GM21423 (cell line): ENCODE data around the gene NCKAP1.
"Not testable (repeated sequence)": the region's sequence is repeated elsewhere in the genome, so short reads cannot be mapped to it uniquely, and the experiment has no call there.

Source experiments
- ATAC-seq: cut with Tn5 transposase; IDR thresholded peaks from one replicate; pipeline ENCODE4 v1.9.1; 2021; ENCODE audit warnings: mild to moderate bottlenecking, moderate library complexity; ENCODE audit not compliant: unreplicated experiment

NCKAP1 gene

DNA sequence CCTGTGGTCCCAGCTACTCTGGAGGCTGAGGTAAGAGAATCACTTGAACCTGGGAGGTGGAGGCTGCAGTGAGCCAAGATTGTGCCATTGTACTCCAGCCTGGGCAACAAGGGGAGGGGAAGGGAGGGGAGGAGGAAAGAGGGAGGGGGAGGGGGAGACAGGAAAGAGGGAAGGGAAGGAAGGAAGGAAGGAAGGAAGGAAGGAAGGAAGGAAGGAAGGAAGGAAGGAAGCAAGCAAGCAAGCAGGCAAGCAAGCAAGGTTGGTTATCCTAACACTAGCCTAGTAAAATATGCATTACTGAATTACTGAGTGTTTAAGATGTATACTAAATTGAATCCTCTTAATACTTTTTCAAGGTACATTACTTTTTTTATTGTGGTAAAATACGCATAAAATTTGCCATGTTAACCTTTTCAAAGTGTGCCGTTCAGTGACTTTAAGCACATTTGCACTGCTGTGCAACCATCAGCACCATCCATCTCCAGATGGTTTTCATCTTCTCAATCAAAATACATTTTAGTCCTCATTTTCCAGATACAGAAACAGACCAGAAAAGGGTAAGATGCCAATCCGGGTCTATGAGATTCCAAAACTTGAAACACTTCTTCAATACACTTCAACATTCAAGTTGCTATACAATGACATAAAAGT is 28.9 kb downstream of the NCKAP1 start:
- no peak for ATAC-seq

DNA sequence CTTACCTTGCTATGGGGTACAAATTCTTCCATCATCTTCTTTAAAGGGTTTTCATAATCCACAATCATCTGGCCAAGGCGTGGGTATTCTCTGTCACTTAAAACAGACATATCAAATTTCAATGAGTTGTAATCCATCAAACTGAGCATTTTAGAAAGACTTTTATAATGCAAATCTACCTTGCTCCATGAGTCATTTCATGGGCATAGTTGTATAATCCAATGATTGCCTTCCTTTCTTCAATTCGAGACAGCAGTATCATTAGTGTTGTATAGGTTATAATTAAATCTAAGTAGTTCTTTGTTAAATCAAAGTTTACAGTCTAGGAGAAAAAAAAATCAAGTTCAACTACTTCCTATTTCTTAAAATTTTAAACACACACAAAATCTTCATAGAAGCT is 36.3 kb downstream of the NCKAP1 start:
- no peak for ATAC-seq

DNA sequence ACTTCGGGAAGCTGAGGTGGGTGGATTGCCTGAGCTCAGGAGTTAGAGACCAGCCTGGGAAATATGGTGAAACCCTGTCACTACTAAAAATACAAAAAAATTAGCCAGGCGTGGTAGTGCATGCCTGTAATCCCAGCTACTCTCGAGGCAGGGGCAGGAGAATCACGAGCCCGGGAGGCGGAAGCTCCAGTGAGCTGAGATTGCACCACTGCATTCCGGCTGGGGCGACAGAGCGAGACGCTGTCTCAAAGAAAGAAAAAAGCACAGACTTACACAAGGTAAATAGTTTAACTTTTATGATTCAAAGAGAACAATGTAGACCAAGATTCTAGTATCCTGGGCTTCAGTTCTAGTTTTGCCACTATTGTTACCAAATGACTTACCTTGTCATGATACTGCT is 37.4 kb downstream of the NCKAP1 start:
- ATAC-seq: no peak

DNA sequence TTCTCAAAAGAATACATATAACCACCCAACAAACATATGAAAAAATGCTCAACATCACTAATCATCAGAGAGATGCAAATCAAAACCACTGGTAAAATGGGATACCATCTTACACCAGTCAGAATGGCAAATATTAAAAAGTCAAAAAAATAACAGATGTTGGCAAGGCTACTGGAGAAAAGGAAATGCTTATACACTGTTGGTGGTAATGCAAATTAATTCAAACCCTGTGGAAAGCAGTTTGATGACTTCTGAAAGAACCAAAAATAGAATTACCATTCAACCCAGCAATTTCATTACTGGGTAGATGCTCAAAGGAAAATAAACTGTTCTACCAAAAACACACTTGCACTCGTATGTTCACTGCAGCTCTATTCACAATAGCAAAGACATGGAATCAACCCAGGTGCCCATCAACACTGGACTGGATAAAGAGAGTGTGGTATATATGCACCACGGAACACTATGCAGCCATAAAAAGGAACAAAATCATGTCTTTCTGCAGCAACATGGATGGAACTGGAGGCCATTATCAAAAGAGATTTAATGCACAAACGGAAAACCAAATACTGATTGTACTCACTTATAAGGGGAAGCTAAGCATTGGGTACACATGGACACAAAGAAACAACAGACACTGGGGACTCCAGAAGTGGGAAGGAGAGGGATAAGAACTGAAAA is 38.8 kb downstream of the NCKAP1 start:
- no peak for ATAC-seq

DNA sequence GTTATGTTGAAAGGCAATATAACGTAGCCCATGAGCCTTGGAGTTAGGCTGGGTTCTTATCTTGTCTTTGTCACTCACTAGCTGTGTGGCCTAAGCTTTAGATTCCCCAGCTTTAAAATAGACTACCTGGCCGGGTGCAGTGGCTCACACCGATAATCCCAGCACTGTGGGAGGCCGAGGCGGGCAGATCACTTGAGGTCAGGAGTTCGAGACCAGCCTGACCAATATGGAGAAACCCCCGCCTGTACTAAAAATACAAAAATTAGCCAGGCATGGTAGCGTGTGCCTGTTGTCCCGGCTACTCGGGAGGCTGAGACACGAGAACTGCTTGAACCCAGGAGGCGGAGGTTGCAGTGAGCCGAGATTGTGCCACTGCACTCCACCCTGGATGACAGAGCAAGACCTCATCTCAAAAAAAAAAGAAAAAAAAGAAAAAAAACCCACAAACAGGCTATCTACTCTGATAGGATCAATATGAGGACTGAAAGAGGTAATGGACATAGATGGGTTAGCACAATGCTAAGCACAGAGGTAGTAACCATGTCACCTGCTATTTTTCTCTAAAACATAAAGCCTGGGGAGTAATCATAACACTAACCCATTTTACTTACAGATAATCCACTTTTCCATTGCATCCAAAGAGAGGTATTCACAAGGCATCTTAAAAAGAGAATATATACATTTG is 43.9 kb downstream of the NCKAP1 start:
- ATAC-seq: no peak

DNA sequence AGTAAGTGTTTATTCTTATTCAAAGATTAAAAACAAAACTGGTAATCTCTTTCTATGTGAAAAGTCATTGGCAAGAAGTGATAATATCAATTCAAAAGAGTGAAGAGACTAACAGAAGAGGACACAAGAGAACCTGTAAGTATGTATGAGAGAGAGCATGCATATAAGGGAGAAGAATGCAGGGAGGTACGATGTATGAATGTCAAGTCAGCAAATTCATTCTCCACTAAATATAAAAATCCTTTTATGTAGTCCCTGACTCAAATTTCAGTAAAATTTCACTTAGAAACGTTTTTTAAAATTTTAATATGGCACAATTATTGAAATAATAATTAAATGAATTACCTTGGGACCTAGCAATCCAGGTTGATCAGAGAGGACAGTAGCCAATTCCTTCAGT is 55.3 kb downstream of the NCKAP1 start:
- no peak for ATAC-seq

DNA sequence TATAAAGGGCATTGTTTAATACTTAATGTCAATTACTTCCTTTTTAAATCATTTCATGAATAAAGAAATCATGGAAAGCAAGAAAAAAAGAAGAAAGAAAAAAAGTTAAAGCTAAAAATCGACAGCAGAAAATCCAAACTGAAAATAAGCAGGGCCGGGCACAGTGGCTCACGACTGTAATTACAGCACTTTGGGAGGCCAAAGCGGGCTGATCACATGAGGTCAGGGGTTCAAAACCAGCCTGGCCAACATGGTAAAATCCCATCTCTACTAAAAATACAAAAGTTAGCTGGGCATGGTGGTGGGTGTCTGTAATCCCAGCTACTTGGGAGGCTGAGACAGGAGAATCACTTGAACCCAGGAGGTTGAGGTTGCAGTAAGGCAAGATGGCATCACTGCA is 56.8 kb downstream of the NCKAP1 start:
- ATAC-seq: not testable (repeated sequence)

DNA sequence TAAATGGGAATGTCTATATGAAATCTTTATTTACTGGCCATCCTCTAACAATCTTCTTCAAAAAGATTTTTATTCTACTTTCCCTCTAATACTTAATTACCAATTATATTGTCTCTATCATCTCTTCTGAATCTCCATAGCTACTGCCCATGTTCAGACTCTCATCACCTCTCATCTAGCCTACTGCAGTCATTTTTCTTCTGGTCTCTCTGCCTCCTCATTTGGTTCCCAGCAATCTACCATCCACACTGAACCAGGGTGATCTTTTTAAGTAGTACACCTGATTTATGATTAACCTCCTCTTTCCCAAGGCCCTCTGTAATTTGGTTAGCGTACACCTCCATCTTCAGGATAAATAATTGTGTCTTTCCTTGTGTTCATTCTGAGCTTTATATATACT is 57.6 kb downstream of the NCKAP1 start:
- no peak for ATAC-seq

DNA sequence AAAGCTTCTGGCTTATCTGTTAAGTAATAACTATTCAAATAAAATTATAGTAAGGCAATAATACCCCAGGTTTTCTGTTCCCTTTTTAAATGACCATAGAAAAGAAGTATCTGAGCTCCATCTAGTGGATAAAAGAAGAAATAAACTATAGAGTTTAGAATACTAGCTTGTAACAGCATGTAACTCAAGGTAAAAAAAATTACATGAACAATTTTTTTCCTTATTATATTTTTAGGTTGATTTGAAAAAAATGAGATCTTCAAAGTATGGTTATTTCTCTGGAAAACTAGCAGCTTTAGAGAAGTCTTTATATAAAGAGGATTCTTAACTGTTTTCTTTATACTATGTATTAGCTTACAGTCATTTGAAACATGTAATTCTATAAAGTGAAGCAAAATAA is 58.1 kb downstream of the NCKAP1 start:
- ATAC-seq: peak; percentile 75

DNA sequence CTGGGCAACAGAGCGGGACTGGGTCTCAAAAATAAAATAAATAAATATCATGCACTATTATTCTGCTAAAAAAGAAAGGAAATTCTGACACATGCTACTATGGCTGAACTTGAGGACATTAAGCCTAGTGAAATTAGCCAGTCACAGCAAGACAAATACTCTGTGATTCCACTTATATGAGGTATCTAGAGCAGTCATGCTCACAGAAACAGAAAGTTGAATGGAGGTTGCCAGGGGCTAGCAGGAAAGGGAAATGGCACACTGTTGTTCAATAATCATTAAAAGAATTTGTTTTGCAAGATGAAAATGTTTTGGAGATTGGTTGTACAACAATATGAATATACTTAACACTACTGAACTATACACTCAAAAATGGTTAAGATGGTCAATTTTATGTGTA is 60.8 kb downstream of the NCKAP1 start:
- ATAC-seq: peak; percentile 71

DNA sequence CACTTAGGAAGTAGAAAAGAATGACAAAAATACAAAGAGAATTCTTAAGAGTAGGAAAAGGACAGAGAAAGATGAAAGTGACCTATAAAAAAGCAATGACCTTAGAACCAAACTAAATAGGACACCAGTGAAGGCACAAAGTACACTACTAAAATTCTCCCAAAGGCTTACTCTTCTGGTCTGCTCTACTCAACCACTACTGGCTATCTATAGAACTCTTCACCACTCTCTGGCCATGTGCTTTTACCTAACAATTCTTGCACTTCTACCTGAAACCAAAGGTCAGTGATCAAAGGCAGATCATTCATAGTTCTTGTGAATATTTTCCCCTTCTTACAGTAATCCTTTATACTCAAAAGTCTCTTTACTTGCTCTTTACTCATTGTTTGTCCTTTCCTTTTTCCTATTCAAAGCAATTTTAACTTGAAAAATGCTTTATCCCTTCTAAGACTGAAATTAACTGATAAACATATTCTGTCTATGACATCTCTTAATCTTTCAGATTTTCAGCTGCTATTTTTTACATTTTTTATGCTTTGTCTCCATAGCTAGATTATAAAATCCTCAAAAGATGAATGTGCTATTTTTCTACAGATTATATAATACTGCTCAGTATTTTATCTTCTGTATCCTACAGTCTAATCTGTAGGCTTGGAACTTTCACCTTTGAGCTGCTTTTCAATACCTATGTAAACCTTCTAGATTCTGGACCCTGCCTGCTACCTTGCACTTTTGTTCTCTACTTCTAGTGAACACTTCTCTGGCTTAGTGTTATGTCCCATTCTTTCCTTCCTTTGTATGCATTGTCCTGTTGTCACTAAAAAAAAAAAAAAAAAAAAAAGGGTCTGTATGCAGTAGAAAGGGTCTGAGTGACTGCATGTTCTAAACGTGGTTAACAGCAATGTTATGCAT is 64.6 kb downstream of the NCKAP1 start:
- no peak for ATAC-seq

DNA sequence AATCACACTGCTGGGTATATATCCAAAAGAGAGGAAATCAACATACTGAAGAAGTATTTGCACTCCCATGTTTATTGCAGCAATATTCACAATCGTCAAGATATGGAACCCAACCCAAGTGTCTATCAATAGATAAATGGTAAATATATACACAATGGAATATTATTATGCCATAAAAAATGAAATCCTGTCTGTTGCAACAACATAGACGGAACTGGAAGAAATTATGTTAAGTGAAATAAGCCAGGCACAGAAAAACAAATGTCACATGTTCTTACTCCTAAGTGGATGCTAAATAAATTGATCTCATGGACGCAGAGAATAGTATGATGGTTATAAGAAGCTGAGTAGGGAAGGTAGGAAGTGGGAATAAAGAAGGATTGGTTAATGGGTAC is 65.7 kb downstream of the NCKAP1 start:
- no peak for ATAC-seq

DNA sequence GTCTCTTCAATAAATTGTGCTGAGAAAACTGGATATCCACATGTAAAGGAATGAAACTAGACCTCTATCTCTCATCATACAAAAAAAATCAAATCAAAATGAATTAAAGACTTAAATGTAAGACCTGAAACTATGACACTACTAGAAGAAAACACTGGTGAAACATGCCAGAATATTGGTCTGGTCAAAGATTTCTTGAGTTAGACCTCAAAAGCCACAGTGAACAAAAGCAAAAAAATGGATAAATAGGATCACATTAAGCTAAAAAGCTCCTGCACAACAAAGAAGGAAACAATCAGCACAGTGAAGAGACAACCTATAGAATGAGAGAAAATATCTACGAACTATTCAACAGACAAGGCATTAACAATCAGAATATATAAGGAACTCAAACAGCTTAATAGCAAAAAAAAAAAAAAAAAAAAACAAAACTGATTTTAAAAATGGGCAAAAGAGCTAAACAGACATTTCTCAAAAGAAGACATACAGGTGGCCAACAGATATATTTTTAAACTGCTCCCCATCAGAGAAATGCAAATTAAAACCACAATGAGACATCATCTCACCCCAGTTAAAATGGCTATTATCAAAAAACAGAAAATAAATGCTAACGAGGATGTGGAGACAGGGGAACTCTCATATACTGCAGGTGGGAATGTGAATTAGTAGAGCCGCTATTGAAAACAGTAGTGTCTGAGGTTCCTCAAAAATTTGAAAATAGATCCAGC is 66.3 kb downstream of the NCKAP1 start:
- ATAC-seq: no peak

DNA sequence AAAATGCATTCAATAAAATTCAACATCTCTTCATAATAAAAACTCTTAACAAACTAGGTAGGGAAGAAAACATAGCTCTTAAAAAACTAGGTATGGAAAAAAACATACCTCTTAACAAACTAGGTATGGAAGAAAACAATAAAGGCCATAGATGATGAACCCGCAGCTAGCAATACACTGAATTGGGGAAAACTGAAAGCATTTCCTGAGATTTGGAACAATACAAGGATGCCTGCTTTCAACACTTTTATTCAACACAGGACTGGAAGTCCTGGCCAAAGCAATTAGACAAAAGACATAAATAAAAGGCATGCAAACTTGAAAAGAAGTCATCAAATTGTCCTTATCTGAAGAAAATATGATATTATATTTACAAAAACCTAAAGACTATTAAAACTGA is 67.8 kb downstream of the NCKAP1 start:
- no peak for ATAC-seq

DNA sequence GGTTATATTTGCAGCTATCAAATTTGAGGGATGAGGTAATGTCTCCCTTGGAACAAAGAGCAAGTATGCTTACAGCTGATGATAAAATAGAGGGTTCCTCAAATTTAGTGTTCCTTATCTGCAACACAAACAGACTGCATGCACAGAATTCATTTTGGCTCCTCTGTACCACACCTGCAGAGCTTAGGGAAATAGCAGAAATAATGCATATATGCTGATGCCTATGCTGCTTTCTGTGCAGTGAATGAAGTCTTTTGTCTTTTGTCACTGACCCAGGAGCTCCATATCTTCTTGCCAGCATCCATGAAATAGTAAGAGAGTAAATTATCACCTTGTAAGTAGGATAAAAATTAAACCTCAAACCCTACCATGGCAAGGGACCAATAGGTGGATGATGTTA is 69.8 kb downstream of the NCKAP1 start:
- ATAC-seq: no peak

DNA sequence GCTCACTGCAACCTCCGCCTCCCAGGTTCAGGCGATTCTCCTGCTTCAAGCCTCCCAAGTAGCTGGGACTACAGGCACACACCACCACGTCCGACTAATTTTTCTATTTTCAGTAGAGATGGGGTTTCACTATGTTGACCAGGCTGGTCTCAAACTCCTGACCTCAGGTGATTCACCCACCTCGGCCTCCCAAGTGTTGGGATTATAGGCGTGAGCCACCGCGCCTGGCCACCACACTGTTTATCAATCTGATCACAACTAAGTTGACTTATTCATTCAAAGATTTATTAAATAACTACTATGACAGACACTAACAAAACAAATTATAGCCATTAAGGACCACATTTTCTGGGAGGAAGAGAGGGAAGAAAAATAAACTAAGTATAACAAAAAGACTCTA is 71.9 kb downstream of the NCKAP1 start:
- ATAC-seq: not testable (repeated sequence)

DNA sequence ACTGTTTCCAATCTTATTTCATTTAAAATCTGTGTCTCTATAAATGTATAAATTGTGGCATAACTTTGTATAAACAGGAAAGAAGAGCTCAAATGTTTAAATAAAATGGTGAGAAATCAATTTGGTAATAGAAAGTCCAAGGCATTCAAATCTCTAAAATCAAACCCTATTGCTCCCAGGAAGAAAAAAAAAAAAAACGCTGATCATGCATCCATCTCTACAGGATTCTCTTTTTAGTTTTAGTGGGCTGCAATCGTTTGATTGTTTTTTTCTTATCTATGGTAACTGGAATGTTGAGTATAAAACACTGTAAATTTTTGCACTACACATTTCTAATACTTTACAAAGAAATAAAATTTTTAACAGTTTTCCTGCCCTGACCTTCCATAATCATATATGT is 75.6 kb downstream of the NCKAP1 start:
- ATAC-seq: no peak

DNA sequence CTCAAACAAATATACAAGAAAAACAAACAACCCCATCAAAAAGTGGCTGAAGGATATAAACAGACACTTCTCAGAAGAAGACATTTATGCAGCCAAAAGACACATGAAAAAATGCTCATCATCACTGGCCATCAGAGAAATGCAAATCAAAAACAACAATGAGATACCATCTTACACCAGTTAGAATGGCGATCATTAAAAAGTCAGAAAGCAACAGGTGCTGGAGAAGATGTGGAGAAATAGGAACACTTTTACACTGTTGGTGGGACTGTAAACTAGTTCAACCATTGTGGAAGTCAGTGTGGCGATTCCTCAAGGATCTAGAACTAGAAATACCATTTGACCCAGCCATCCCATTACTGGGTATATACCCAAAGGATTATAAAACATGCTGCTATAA is 77.4 kb downstream of the NCKAP1 start:
- ATAC-seq: not testable (repeated sequence)

DNA sequence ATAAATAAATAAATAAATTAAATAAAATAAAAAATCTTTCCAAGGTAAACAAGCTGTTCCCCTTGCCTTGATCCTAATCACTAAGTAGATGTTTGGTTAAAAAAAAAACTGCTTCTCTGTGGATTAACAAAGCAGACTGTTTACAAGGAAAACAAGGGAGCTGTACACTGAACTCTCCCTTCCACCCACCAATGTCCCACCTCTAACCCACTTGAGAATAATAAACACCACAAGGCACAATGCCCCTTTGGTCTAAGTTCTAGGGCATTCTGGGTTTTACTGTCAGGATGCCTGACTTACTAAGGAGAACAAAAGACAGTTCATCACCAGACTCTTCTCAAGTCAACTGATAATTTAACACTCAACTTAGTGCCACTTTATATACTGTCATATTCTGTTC is 83.5 kb downstream of the NCKAP1 start:
- ATAC-seq: no peak

DNA sequence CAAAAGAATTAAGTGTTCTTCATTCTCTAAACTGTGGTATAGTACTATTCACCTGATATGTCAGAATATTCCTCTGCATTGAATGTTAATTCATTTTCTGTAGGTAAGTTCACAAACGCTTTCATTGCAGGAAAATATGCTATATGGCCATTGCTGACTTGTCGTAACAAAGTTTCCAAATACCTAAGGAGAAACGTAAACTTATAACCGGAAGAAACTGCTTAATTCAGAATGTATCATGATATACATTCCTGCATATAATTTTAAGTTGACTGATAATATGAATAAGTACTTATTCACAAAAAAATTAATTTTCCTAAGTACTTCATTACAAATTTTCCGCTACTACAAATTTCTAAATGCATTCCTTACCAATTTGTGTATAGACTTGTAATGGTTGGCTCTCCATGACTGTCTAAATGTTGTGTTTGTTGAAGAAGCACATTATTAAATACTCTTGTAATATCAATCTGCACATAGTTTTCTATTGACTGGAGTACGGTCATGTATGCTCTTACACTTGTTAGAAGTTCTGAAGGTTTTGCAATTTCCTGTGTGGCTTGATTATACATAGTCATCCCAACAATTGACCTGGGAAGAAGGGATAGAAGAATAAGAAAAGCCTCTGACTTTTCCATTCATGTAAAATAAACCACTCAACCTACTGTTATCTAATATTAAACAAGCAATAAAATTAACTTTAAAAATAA is 85.4 kb downstream of the NCKAP1 start:
- no peak for ATAC-seq
